HG03469 (cell line): ENCODE results near the gene CYLD.

Source experiments
- ATAC-seq: cut with Tn5 transposase; IDR thresholded peaks from one replicate; pipeline ENCODE4 v1.9.1; 2021; ENCODE audit warnings: mild to moderate bottlenecking, moderate library complexity, moderate number of reproducible peaks; ENCODE audit not compliant: unreplicated experiment

Gene CYLD

GRCh38 chr16:50741781-50742575 is at the start of gene CYLD:
TSS of gene CYLD (plus strand) at chr16:50742086. CDS start at chr16:50749699, 7,613 bp downstream.
- ATAC-seq, result peak; percentile 88

DNA sequence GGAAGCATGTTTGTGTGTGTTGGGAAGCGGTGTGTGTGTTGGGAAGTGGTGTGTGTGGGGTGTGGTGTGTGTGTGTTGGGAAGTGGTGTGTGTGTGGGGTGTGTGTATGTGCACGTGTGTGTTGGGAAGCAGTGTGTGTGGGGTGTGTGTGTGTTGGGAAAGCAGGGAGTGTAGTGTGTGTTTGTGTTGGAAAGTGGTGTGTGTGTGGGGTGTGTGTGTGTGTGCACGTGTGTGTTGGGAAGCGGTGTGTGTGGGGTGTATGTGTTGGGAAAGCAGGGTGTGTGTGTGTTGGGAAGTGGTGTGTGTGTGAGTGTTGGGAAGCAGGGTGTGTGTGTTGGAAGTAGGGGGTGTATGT is 49.3 kb upstream of the CYLD start:
- ATAC-seq, result no peak

DNA sequence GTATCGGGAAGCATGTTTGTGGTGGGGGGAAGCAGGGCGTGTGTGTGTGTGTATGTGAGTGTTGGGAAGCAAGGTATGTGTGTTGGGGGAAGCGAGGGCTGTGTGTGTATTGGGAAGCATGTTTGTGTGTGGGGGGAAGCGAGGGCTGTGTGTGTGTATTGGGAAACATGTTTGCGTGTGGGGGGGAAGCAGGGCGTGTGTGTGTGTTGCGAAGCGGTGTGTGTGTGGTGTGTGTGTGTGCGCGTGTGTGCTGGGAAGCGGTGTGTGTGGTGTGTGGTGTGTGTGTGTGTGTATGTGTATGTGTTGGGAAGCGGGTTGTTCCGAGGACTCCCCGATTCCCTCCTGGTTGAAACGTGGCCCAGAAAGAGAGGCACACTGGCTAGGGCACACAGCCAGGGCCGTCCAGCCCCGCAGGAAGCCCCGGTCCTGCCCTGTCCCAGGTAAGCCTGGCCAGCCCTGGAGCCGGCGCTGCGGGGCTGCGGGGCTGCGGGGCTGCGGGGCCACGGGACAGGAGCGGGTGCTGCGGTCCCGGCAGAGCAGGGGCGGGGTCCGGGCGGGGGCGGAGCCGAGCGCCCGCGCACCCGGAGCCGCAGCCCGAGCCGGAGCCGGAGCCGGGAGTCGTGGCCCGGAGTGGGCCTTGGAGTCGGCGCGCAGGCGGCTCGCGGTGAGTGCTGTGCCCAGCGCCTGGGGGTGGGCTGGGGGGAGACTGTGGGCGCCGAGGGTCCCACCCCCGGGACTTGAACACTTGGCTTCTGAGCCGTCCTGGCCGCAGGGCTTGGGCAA is 48.7 kb upstream of the CYLD start, which contains the start of gene NOD2:
Gene NOD2 (plus strand): TSS at position 608 of the 783 bp plus-strand sequence. CDS start 5,890 bp downstream, outside the sequence.
- no peak for ATAC-seq

- no peak for ATAC-seq
Observed at GRCh38 chr16:50694206-50694605, 47.7 kb upstream of the CYLD start.

- no peak for ATAC-seq
Observed at GRCh38 chr16:50695017-50696000, 46.6 kb upstream of the CYLD start.

DNA sequence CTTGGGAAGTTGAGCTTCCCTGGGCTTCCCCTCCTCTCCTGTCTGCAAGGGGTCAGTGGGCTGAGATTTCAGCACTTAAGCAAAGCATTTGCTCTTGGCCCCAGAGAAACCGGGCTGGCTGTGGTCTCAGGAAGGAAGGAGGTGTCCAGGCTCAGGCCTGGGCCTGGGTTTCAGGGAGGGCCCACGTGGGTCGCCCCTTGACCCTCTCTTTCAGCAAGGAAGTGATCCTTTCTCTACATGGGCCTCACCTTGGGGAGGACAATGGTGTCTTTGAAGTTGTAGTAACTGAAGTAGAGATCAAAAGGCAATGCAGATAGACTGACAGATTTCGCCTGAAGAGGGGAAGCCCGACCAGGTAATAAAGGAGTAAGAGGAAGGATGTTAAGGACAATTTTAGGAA is 45.8 kb upstream of the CYLD start:
- no peak for ATAC-seq

GRCh38 chr16:50696575-50697420 is 45.1 kb upstream of the CYLD start:
- ATAC-seq, result peak; percentile 41

- no peak for ATAC-seq
Observed at GRCh38 chr16:50697421-50697715, 44.5 kb upstream of the CYLD start.

DNA sequence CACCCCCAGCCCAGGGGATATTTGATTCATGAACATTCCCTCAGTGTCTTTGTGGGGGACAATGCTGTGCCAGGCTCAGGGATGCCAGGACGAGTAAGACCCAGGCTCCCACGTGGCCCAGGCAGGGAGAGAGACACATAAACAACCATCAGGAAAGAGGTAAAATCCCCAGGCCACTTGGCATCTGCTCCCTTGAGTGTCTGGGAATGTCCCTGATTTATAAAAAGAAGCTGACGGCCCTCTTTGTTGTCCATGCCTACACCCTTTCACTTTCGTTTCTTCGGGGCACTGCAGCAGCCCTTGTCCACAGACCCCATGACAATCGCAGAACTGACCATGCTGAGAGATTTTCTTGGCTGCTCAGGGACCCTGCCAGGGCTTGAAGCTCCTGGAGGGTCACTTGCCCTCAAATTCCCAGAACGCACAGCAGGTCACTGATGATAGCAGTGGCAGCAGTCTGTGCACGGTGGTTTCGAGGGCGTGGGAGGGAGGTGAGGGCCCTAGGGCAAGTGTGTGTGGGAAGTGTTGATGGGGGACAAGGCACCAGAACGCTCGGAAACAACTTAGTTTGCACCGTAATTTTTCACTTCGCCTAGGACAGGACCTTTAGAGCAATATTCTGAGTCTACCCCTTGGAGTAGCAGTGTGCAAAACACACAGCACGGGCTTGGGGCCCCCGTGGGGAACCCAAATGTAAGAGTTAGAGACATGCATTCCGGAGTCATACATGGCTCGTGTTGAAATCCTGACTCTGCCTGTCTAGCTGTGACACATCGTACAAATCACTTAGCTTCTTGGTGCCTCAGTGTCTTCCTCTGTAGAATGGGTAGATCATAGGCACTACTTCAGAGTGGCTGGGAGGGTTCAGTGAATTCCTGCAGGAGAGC is 43.8 kb upstream of the CYLD start:
- peak; percentile 28 for ATAC-seq

DNA sequence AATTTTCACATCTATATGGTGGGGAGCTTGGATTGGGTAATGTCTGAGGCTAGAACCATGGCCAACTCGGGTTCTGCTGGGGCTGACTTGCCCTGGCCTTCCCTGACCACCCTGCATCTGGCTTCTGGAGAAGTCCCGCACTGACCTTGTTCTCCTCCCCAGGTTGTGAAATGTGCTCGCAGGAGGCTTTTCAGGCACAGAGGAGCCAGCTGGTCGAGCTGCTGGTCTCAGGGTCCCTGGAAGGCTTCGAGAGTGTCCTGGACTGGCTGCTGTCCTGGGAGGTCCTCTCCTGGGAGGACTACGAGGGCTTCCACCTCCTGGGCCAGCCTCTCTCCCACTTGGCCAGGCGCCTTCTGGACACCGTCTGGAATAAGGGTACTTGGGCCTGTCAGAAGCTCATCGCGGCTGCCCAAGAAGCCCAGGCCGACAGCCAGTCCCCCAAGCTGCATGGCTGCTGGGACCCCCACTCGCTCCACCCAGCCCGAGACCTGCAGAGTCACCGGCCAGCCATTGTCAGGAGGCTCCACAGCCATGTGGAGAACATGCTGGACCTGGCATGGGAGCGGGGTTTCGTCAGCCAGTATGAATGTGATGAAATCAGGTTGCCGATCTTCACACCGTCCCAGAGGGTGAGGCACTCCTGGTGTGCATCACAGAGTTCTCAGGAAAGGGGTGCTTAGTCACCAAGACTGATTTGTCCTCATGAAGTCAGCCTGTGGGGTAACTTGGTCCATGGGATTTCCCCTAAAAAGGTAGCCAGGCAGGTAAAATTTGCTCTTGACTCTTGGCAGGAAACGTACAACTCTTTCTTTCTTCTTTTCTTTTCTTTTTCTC is 42.3 kb upstream of the CYLD start:
- ATAC-seq, result no peak

- no peak for ATAC-seq
Observed at GRCh38 chr16:50702725-50703124, 39.2 kb upstream of the CYLD start.

- no peak for ATAC-seq
Observed at GRCh38 chr16:50704245-50704644, 37.6 kb upstream of the CYLD start.

GRCh38 chr16:50705436-50706110 is 36.3 kb upstream of the CYLD start:
- no peak for ATAC-seq

GRCh38 chr16:50706250-50706649 is 35.6 kb upstream of the CYLD start:
- no peak for ATAC-seq

DNA sequence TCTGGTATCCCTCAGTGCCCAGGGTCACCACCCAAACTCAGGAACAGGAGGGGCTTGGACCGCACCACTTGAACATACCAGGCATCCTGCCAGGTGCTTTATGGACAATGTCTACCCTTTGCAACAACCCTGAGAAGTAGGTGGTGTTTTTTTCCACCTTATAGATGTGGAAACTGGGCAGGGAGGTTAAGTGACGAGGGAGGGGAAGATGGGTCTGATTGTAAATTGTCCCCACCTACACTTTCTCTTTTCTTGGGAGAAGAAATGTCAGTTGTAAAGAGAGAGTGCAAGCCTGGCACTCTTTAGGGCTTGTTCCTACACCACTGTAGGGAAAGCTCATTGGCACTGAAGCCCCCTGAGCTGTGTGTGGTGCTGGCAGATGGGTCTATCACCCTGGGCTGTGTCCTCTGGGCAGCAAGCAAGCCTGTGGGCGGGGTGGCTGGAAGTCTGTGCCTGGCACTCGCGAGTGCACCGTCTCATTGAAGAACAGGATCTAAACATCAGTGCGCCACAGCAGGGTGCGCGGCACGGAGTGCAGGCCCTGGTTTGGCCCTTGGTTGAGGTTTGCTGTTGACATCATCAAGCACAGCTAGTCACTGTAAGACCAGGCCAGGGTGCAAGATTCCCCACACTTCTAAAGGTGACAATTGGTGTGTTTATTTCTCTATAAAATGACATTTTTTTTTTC is 33.4 kb upstream of the CYLD start:
- no peak for ATAC-seq

DNA sequence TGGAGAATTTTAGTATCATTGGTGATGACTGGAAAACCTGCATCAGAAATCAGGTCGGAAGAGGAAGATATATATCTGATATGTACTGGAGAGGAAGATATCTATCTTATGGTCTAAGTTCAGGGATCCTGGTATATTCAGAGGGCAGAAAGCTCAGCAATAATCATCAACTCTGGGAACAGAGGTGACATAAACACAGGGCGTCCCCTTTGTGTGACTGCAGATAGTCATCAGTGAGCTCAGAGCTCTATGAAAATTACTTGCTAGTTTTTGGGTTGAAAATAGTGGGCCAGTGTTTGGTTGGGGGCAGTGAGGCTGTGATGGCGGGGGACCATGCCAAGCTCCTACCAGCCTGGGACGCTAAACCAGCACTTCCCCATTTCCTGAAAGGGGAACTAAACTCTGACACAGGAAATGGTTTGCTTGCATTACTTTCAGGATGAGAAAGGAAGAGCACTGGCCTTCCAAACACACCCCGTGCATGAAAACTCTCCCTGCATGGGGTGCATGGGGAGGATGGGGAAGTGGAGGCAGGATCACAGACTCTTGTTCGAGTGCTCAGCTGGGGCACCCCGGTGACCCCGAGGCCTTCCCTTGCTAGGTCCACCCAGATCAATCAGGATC is 32.7 kb upstream of the CYLD start:
- no peak for ATAC-seq

GRCh38 chr16:50709980-50710379 is 31.9 kb upstream of the CYLD start:
- ATAC-seq, result no peak
